Measurements from ENCODE around the gene ZNF300. TPM values are rescaled to one million over a fixed set of nuclear protein-coding genes. Genes with fewer than 3 reads are reported as not detected.
"Not testable (repeated sequence)": the region's sequence is repeated elsewhere in the genome, so short reads cannot be mapped to it uniquely, and the experiment has no call there.

ZNF300 gene
- total RNA-seq, 1 donor from 2014 or later, result 4.8 TPM

DNA sequence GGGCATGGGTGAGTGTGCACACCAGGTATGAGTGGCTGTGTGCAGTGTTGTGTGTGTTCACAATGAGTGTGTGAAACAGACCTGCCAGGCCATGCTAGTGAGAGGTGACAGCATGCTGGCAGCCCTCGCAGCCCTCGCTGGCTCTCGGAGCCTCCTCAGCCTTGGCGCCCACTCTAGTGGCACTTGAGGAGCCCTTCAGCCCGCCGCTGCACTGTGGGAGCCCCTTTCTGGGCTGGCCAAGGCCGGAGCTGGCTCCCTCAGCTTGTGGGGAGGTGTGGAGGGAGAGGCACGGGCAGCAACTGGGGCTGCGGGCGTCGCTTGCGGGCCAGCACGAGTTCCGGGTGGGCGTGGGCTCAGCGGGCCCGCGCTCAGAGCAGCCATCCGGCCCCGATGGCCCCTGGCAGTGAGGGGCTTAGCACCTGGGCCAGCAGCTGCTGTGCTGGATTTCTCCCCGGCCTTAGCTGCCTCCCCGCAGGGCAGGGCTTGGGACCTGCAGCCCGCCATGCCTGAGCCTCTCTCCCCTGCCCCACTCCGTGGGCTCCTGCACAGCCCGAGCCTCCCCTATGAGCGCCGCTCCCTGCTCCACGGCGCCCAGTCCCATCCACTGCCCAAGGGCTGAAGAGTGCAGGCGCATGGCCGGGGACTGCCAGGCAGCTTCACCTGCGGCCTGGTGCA lies 59.5 kb downstream of the ZNF300 start:
- DNase-seq (ENCODE audit: low read depth in 2 of 2), result not testable (repeated sequence)

Other genes starting within 250 kb of the ZNF300 start
- gene MYOZ3, start 243.7 kb downstream of the ZNF300 start, total RNA-seq, result 0.22 and 0.40 TPM in 2 replicates
- gene RBM22, start 203.9 kb downstream of the ZNF300 start, total RNA-seq, result 13.1 and 17.1 TPM in 2 replicates
- gene DCTN4, start 146.0 kb downstream of the ZNF300 start, total RNA-seq, result 20.7 and 23.6 TPM in 2 replicates
- gene SMIM3, start 126.2 kb downstream of the ZNF300 start, total RNA-seq, result 3.3 and 4.8 TPM in 2 replicates
- not detected in 2 replicates for gene IRGM, start 58.5 kb downstream of the ZNF300 start, total RNA-seq
- 5.0 and 6.3 TPM in 2 replicates for gene GPX3, start 115.6 kb upstream of the ZNF300 start, total RNA-seq
- gene TNIP1, start 176.1 kb upstream of the ZNF300 start, total RNA-seq, result 60.8 and 77.6 TPM in 2 replicates